OCI-LY7 (cell line): ENCODE results near the gene CDCP1.

Source experiments
- CTCF ChIP-seq: fragments of 200-600 bp; sonication (generic); conservative IDR thresholded peaks from 2 replicates; pipeline ENCODE4 v1.5.1; 2014; ENCODE audit warnings: mild to moderate bottlenecking, antibody characterized with exemption, low read length, moderate library complexity, mixed read lengths
- EZH2phosphoT487 ChIP-seq: fragments of 200-600 bp; sonication (generic); IDR thresholded peaks from 2 replicates; pipeline ENCODE4 v1.6.1; 2018; ENCODE audit warnings: low read depth, borderline replicate concordance, mild to moderate bottlenecking, mixed run types, antibody characterized with exemption, low read length, moderate library complexity, mixed read lengths

DNA sequence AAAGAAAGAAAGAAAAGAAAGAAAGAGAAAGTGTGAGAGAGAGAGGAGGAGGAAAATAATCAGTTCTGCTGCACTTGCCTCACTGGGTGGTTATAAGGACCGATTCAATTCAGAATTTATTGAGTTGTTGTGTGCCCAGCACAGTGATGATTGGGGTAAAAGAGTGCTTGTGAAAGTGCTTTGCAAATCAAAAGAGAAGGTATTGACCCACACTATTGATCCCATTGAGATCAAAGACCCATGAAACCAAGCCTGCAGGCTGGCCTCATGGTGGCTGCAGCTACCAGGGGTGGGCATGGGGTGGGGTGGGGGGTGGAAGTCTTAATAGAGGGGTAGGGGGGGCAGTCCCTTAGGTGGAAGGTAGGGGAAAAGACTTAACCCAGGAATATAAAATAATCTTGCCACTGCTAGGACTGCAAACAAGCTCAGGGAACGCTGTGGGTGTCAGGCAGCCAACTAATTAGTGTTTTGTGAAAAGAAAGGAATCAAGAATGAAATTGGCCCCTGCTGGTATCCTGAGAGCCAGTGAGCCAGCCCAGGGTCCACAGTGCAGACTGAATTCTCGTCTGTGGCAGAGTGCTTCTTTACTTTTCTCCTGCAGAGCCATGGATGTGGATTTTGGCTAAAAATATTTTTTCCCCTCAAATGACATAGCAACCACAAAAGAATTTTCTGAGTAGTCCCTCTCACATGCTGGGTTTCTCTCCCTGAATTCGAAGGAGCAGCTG is 85.8 kb downstream of the CDCP1 start:
- TF ChIP-seq CTCF = no peak
- no peak for TF ChIP-seq EZH2phosphoT487
